GM23338 (cell line): ENCODE data around the gene SLC36A3. TPM values are rescaled to one million over a fixed set of nuclear protein-coding genes. Genes with fewer than 3 reads are reported as not detected.

Experiments used
- ATAC-seq: fragments of 200-7000 bp; cut with Tn5 transposase; 3 replicates; pipeline ENCODE4 v1.9.1; 2020
- DNase-seq: peaks from one replicate; pipeline ENCODE4 v3.0.0-alpha.2; 2015; ENCODE audit warnings: low spot score
- H2AFZ ChIP-seq: fragments of 200-600 bp; sonication (generic); 2 replicates; pipeline ENCODE4 v1.8.0; 2016; ENCODE audit warnings: antibody characterized with exemption, mild to moderate bottlenecking, moderate library complexity
- H3F3A ChIP-seq: fragments of 200-600 bp; sonication (generic); replicated peaks from 2 replicates; pipeline ENCODE4 v1.8.0; 2017; ENCODE audit warnings: antibody characterized with exemption, mixed run types, low read depth
- H3K27ac ChIP-seq: fragments of 200-600 bp; sonication (generic); 2 replicates; pipeline ENCODE4 v1.6.1; 2016; ENCODE audit warnings: low read depth
- H3K27me3 ChIP-seq: fragments of 200-600 bp; sonication (generic); 2 replicates; pipeline ENCODE4 v1.8.0; 2016; ENCODE audit warnings: mild to moderate bottlenecking, mixed run types, moderate library complexity; ENCODE audit not compliant: insufficient read depth
- H3K36me3 ChIP-seq: fragments of 200-600 bp; sonication (generic); 2 replicates; pipeline ENCODE4 v1.8.0; 2016; ENCODE audit warnings: mild to moderate bottlenecking; ENCODE audit not compliant: insufficient read depth
- H3K4me1 ChIP-seq: fragments of 200-600 bp; sonication (generic); 2 replicates; pipeline ENCODE4 v1.8.0; 2016; ENCODE audit warnings: mild to moderate bottlenecking, moderate library complexity; ENCODE audit not compliant: insufficient read depth
- H3K4me2 ChIP-seq: fragments of 200-600 bp; sonication (generic); 2 replicates; pipeline ENCODE4 v1.7.1; 2017; ENCODE audit warnings: mixed run types
- H3K4me3 ChIP-seq: fragments of 200-600 bp; sonication (generic); 2 replicates; pipeline ENCODE4 v1.6.1; 2016; ENCODE audit warnings: mixed run types
- H3K79me2 ChIP-seq: fragments of 200-600 bp; sonication (generic); replicated peaks from 2 replicates; pipeline ENCODE4 v1.8.0; 2017; ENCODE audit warnings: mild to moderate bottlenecking; ENCODE audit not compliant: insufficient read depth
- H3K9me2 ChIP-seq: fragments of 200-600 bp; sonication (generic); 2 replicates; pipeline ENCODE4 v1.8.0; 2017; ENCODE audit not compliant: insufficient read depth
- H4K20me1 ChIP-seq: fragments of 200-600 bp; sonication (generic); replicated peaks from 2 replicates; pipeline ENCODE4 v1.8.0; 2017; ENCODE audit warnings: mild to moderate bottlenecking; ENCODE audit not compliant: insufficient read depth
- H3K27ac Mint-ChIP-seq: 2 replicates; pipeline ENCODE4 v1.8.0; 2020; ENCODE audit warnings: inconsistent platforms, mild to moderate bottlenecking, moderate library complexity, mixed read lengths
- H3K27me3 Mint-ChIP-seq: 3 replicates; pipeline ENCODE4 v1.8.0; 2022; ENCODE audit warnings: low read depth, mild to moderate bottlenecking, moderate library complexity, mixed read lengths, inconsistent platforms; ENCODE audit not compliant: insufficient read depth, poor library complexity
- H3K36me3 Mint-ChIP-seq: 3 replicates; pipeline ENCODE4 v1.8.0; 2021; ENCODE audit warnings: low read depth, mild to moderate bottlenecking, inconsistent platforms, moderate library complexity, mixed read lengths
- H3K4me1 Mint-ChIP-seq: 3 replicates; pipeline ENCODE4 v1.8.0; 2020; ENCODE audit warnings: mild to moderate bottlenecking, inconsistent platforms, mixed read lengths
- H3K4me3 Mint-ChIP-seq: 3 replicates; pipeline ENCODE4 v1.8.0; 2021; ENCODE audit warnings: moderate library complexity, mild to moderate bottlenecking, inconsistent platforms, mixed read lengths
- H3K9me3 Mint-ChIP-seq: 3 replicates; pipeline ENCODE4 v1.8.0; 2020; ENCODE audit warnings: moderate library complexity, mild to moderate bottlenecking, inconsistent platforms, mixed read lengths
- CREB1 ChIP-seq: fragments of 250-450 bp; sonication (Bioruptor Pico); IDR thresholded peaks from 2 replicates; pipeline ENCODE4 v1.5.0; 2020; ENCODE audit warnings: low read depth, mild to moderate bottlenecking, moderate library complexity
- EZH2 ChIP-seq: fragments of 200-600 bp; sonication (generic); IDR thresholded peaks from one replicate; pipeline ENCODE4 v1.8.0; 2017; ENCODE audit warnings: antibody characterized with exemption, mild to moderate bottlenecking, low read depth; ENCODE audit not compliant: unreplicated experiment
- EZH2phosphoT487 ChIP-seq: fragments of 200-600 bp; sonication (generic); IDR thresholded peaks from one replicate; pipeline ENCODE4 v1.8.1; 2018; ENCODE audit warnings: antibody characterized with exemption; ENCODE audit not compliant: unreplicated experiment
- JUNB ChIP-seq: IDR thresholded peaks from one replicate; pipeline ENCODE4 v1.6.1; 2016; ENCODE audit warnings: antibody characterized with exemption; ENCODE audit not compliant: unreplicated experiment
- NANOG ChIP-seq: IDR thresholded peaks from 2 replicates; pipeline ENCODE4 v1.6.1; 2016; ENCODE audit warnings: antibody characterized with exemption, borderline replicate concordance
- POLR2AphosphoS5 ChIP-seq: IDR thresholded peaks from 2 replicates; pipeline ENCODE4 v1.6.1; 2016; ENCODE audit warnings: antibody characterized with exemption, low read depth
- ZNF114 ChIP-seq: fragments of 250-450 bp; sonication (Bioruptor Pico); IDR thresholded peaks from 2 replicates; pipeline ENCODE4 v1.5.0; 2020; ENCODE audit warnings: mild to moderate bottlenecking, moderate library complexity
- ZNF331 ChIP-seq: fragments of 250-450 bp; sonication (Bioruptor Pico); IDR thresholded peaks from 2 replicates; pipeline ENCODE4 v1.5.0; 2020; ENCODE audit warnings: low read depth, mild to moderate bottlenecking, moderate library complexity
- polyA plus RNA-seq: library from polyadenylated mRNA; unstranded; fragments of >200 nt; fragmentation: Nextera tagmentation; extraction: Ambion mirVana; gene quantifications from 2 replicates; pipeline ENCODE4 v1.2.1, GENCODE V29; 2016
- total RNA-seq: library from RNA; depleted of rRNA; stranded (reverse); fragments of >200 nt; shearing (Covaris generic); gene quantifications from 2 replicates; pipeline ENCODE4 v1.2.3, GENCODE V29; 2014
- TF ChIP-seq, protein P1 (sequence below): IDR thresholded peaks from 2 replicates; pipeline ENCODE4 v1.6.1; 2016; ENCODE audit warnings: antibody characterized with exemption
- TF ChIP-seq, protein P2 (sequence below), 2 experiments: fragments of 200-600 bp in 1 of 2; sonication (generic) in 1 of 2; conservative IDR thresholded peaks; 2 replicates each; pipeline versions ENCODE4 v1.5.1 to v1.6.1; 2016 to 2017; ENCODE audit warnings: antibody characterized with exemption in 2 of 2, low read depth in 2 of 2, mild to moderate bottlenecking in 2 of 2, moderate library complexity in 1 of 2
- TF ChIP-seq, protein P3 (sequence below): fragments of 250-450 bp; sonication (Bioruptor Pico); IDR thresholded peaks from 2 replicates; pipeline ENCODE4 v1.5.0; 2020; ENCODE audit warnings: mild to moderate bottlenecking, moderate library complexity

Gene SLC36A3
- total and polyA plus RNA-seq, 2 experiments from 2014 or later, result not detected

DNA sequence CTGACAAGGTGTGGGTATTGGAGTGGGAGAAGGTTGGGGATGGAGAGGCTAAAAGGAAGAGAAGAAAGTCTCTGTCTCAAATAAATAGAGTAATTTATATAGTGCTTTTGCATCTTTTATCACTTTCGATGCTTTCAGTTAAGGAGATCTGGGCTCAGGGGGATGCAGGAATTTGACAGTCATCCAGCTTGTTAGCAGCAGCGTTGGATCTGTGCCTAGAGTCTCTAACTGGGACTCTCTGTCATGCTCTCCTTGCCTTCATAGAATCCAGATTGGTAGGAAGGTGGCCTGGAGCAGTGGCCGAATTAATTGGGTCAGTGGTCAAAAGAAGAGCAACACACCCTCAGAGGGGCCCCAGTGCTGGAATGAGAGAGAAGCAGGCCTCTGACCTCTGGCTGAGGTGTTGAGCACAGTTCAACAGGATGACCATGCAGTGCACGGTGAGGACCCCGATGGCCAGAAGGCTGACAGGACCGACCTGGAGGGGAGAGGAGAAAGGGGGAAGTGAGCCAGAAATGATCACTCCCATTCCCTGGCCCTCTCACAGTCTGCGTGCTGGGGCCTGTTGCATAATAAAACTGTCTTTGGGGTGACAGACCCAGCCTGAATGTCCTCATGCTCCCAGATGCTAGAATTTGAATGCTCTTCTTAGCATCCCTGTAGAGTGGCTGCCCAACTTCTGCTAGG, 7.6 kb downstream of the SLC36A3 start:
- H2AFZ ChIP-seq, result no peak overlapping the region
- TF ChIP-seq EZH2, result no peak
- TF ChIP-seq EZH2phosphoT487, result no peak
- TF ChIP-seq, protein P1, sequence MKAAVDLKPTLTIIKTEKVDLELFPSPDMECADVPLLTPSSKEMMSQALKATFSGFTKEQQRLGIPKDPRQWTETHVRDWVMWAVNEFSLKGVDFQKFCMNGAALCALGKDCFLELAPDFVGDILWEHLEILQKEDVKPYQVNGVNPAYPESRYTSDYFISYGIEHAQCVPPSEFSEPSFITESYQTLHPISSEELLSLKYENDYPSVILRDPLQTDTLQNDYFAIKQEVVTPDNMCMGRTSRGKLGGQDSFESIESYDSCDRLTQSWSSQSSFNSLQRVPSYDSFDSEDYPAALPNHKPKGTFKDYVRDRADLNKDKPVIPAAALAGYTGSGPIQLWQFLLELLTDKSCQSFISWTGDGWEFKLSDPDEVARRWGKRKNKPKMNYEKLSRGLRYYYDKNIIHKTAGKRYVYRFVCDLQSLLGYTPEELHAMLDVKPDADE, result no peak
- TF ChIP-seq JUNB, result no peak
- no peak for TF ChIP-seq NANOG
- no peak for TF ChIP-seq ZNF114
- TF ChIP-seq, protein P2, sequence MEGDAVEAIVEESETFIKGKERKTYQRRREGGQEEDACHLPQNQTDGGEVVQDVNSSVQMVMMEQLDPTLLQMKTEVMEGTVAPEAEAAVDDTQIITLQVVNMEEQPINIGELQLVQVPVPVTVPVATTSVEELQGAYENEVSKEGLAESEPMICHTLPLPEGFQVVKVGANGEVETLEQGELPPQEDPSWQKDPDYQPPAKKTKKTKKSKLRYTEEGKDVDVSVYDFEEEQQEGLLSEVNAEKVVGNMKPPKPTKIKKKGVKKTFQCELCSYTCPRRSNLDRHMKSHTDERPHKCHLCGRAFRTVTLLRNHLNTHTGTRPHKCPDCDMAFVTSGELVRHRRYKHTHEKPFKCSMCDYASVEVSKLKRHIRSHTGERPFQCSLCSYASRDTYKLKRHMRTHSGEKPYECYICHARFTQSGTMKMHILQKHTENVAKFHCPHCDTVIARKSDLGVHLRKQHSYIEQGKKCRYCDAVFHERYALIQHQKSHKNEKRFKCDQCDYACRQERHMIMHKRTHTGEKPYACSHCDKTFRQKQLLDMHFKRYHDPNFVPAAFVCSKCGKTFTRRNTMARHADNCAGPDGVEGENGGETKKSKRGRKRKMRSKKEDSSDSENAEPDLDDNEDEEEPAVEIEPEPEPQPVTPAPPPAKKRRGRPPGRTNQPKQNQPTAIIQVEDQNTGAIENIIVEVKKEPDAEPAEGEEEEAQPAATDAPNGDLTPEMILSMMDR (conservative IDR thresholded peaks at IDR 0.05; ENCODE audit: low read depth in 2 of 2), result no peak
- no peak for TF ChIP-seq ZNF331
- TF ChIP-seq CREB1, result no peak
- no peak for TF ChIP-seq POLR2AphosphoS5
- TF ChIP-seq, protein P3, sequence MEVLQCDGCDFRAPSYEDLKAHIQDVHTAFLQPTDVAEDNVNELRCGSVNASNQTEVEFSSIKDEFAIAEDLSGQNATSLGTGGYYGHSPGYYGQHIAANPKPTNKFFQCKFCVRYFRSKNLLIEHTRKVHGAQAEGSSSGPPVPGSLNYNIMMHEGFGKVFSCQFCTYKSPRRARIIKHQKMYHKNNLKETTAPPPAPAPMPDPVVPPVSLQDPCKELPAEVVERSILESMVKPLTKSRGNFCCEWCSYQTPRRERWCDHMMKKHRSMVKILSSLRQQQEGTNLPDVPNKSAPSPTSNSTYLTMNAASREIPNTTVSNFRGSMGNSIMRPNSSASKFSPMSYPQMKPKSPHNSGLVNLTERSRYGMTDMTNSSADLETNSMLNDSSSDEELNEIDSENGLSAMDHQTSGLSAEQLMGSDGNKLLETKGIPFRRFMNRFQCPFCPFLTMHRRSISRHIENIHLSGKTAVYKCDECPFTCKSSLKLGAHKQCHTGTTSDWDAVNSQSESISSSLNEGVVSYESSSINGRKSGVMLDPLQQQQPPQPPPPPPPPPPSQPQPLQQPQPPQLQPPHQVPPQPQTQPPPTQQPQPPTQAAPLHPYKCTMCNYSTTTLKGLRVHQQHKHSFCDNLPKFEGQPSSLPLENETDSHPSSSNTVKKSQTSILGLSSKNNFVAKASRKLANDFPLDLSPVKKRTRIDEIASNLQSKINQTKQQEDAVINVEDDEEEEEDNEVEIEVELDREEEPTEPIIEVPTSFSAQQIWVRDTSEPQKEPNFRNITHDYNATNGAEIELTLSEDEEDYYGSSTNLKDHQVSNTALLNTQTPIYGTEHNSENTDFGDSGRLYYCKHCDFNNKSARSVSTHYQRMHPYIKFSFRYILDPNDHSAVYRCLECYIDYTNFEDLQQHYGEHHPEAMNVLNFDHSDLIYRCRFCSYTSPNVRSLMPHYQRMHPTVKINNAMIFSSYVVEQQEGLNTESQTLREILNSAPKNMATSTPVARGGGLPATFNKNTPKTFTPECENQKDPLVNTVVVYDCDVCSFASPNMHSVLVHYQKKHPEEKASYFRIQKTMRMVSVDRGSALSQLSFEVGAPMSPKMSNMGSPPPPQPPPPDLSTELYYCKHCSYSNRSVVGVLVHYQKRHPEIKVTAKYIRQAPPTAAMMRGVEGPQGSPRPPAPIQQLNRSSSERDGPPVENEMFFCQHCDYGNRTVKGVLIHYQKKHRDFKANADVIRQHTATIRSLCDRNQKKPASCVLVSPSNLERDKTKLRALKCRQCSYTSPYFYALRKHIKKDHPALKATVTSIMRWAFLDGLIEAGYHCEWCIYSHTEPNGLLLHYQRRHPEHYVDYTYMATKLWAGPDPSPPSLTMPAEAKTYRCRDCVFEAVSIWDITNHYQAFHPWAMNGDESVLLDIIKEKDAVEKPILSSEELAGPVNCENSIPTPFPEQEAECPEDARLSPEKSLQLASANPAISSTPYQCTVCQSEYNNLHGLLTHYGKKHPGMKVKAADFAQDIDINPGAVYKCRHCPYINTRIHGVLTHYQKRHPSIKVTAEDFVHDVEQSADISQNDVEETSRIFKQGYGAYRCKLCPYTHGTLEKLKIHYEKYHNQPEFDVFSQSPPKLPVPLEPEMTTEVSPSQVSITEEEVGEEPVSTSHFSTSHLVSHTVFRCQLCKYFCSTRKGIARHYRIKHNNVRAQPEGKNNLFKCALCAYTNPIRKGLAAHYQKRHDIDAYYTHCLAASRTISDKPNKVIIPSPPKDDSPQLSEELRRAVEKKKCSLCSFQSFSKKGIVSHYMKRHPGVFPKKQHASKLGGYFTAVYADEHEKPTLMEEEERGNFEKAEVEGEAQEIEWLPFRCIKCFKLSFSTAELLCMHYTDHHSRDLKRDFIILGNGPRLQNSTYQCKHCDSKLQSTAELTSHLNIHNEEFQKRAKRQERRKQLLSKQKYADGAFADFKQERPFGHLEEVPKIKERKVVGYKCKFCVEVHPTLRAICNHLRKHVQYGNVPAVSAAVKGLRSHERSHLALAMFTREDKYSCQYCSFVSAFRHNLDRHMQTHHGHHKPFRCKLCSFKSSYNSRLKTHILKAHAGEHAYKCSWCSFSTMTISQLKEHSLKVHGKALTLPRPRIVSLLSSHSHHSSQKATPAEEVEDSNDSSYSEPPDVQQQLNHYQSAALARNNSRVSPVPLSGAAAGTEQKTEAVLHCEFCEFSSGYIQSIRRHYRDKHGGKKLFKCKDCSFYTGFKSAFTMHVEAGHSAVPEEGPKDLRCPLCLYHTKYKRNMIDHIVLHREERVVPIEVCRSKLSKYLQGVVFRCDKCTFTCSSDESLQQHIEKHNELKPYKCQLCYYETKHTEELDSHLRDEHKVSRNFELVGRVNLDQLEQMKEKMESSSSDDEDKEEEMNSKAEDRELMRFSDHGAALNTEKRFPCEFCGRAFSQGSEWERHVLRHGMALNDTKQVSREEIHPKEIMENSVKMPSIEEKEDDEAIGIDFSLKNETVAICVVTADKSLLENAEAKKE (CRISPR knock-in tag), result no peak

More for the DNA sequence above, 7.6 kb downstream of the SLC36A3 start:
- no peaks in the 10 kb centered on the region for H3K79me2 ChIP-seq
- H3K27ac Mint-ChIP-seq, result no peak overlapping the region
- no peaks in the 10 kb centered on the region for H3K36me3 ChIP-seq
- no peak overlapping the region for H3K27ac ChIP-seq
- H3K4me1 ChIP-seq, result no peaks in the 10 kb centered on the region; the same call in 1 of the 2 replicates
- H4K20me1 ChIP-seq, result no peaks in the 10 kb centered on the region
- H3F3A ChIP-seq, result no peaks in the 10 kb centered on the region
- no peaks in the 10 kb centered on the region for H3K9me3 Mint-ChIP-seq
- H3K9me2 ChIP-seq, result no peaks in the 10 kb centered on the region
- H3K36me3 Mint-ChIP-seq, result no peaks in the 10 kb centered on the region
- H3K4me2 ChIP-seq, result no peak overlapping the region
- peaks cover 14% of the 10 kb centered on the region for H3K4me1 Mint-ChIP-seq
- H3K4me3 Mint-ChIP-seq, result no peak overlapping the region
- DNase-seq, result no peak
- ATAC-seq, result no peak
- H3K4me3 ChIP-seq, result no peak overlapping the region
- H3K27me3 ChIP-seq, result no peaks in the 10 kb centered on the region
- peaks cover 5% of the 10 kb centered on the region for H3K27me3 Mint-ChIP-seq
